Memory B cell (primary cell): ENCODE results near the gene KLHL2.
"Not testable (repeated sequence)": the region's sequence is repeated elsewhere in the genome, so short reads cannot be mapped to it uniquely, and the experiment has no call there.

Experiments used
- ATAC-seq: fragments of 150-1000 bp; cut with Tn5 transposase; 2 replicates; pipeline ENCODE4 v1.10.0; 2021; ENCODE audit warnings: low read depth, mild to moderate bottlenecking, moderate library complexity
- DNase-seq, 2 donors: peaks; one replicate each; pipeline ENCODE4 v3.0.0; 2022; ENCODE audit warnings: low spot score in 2 of 2
- H3K27ac Mint-ChIP-seq: one replicate; pipeline ENCODE4 v1.8.0; 2022; ENCODE audit warnings: mild to moderate bottlenecking, moderate library complexity, mixed read lengths
- H3K27me3 Mint-ChIP-seq: one replicate; pipeline ENCODE4 v1.8.0; 2022; ENCODE audit warnings: mixed read lengths
- H3K36me3 Mint-ChIP-seq: one replicate; pipeline ENCODE4 v1.8.0; 2022; ENCODE audit warnings: mild to moderate bottlenecking, mixed read lengths
- H3K4me1 Mint-ChIP-seq: one replicate; pipeline ENCODE4 v1.8.0; 2022; ENCODE audit warnings: mixed read lengths
- H3K4me3 Mint-ChIP-seq: one replicate; pipeline ENCODE4 v1.8.0; 2022; ENCODE audit warnings: mild to moderate bottlenecking, moderate library complexity, mixed read lengths
- H3K9me3 Mint-ChIP-seq: one replicate; pipeline ENCODE4 v1.8.0; 2022; ENCODE audit warnings: mixed read lengths

Gene KLHL2

DNA sequence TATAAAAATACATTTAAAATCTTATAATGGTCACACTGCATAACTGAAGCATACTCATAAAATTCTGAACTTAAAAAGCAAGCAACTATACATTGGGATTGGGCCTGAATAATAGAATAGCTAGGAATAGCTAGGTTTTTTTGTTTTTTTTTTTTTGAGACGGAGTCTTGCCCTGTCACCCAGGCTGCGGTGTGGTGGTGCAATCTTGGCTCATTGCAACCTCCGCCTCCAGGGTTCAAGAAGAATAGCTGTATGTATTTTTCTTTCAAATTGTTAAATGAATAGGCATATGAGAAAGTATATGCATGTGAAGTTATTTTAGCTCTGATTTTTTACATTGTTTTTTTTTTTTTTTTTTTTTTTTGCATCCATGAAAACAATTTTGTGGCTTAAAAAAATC, 56.1 kb downstream of the KLHL2 start:
- not testable (repeated sequence) for H3K9me3 Mint-ChIP-seq, H3K36me3 Mint-ChIP-seq, H3K4me1 Mint-ChIP-seq, H3K4me3 Mint-ChIP-seq, H3K27ac Mint-ChIP-seq, H3K27me3 Mint-ChIP-seq, ATAC-seq, DNase-seq

DNA sequence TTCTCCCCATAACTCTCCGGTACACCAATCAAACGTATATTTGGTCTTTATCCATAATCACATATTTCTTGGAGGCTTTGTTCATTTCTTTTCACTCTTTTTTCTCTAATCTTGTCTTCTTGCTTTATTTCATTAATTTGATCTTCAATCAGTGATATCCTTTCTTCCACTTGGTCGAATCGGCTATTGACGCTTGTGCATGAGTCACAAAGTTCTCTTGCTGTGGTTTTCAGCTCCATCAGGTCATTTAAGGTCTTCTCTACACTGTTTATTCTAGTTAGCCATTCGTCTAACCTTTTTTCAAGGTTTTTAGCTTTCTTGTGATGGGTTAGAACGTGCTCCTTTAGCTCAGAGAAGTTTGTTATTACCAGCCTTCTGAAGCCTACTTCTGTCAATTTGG, 62.6 kb downstream of the KLHL2 start:
- not testable (repeated sequence) for H3K4me3 Mint-ChIP-seq, DNase-seq, H3K27ac Mint-ChIP-seq, H3K4me1 Mint-ChIP-seq, H3K9me3 Mint-ChIP-seq, H3K27me3 Mint-ChIP-seq, ATAC-seq
- H3K36me3 Mint-ChIP-seq, result peaks cover 32% of the 10 kb centered on the region

DNA sequence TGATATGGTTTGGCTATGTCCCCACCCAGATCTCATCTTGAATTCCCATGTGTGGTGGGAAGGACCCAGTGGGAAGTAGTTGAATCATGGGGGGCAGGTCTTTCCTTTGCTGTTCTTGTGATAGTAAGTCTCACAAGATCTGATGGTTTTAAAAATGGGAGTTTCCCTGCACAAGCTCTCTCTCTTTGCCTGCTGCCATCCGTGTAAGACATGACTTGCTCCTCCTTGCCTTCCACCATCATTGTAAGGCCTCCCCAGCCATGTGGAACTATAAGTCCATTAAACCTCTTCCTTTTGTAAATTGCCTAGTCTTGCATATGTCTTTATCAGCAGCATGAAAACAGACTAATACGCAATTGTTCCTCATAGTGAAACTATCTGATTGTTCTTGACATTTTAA, 66.1 kb downstream of the KLHL2 start:
- not testable (repeated sequence) for H3K4me3 Mint-ChIP-seq, H3K9me3 Mint-ChIP-seq
- peaks cover 29% of the 10 kb centered on the region for H3K36me3 Mint-ChIP-seq

DNA sequence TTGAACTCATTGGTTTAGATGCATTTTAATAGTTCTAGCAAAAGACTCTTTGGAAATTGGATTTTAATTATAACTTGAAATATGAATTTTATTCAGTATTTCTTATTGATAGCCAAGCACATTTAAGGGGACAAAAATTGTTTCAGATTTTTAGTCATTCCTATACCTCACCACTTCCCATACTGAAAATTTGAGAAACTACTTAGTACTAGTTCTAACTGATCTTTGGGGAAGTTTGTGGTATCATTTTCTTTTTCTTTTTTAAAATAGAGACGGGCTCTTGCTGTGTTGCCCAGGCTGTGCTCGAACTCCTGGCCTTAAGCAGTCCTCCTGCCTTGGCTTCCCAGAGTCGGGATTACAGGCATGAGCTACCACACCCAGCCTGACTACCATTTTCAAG, 68.0 kb downstream of the KLHL2 start:
- DNase-seq, ATAC-seq, H3K4me1 Mint-ChIP-seq: not testable (repeated sequence)

More for the DNA sequence above, 66.1 kb downstream of the KLHL2 start:
- H3K27ac Mint-ChIP-seq, ATAC-seq, H3K27me3 Mint-ChIP-seq, DNase-seq, H3K4me1 Mint-ChIP-seq: not testable (repeated sequence)

DNA sequence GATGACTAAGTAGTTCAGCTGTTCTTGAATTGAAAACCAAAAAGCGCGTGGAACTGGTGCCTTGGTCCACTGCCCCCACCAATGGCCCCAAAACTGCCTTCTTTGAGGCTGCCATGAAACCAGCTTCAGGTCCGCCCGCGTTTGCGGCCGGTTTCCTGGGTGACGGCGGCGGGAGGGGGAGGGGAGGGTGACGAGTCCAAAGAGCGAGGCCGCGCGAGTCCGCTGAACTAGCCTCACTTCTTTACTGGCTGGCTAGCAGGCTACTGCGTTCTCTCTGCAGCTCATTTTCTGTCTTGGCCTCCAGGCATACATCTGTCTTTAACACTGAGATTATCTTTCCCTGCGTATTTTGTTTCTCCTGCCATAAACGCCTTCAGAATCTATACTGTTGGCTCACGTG, 72.2 kb downstream of the KLHL2 start:
- peaks cover 27% of the 10 kb centered on the region for H3K36me3 Mint-ChIP-seq
- DNase-seq, ATAC-seq, H3K4me3 Mint-ChIP-seq, H3K9me3 Mint-ChIP-seq, H3K27me3 Mint-ChIP-seq, H3K27ac Mint-ChIP-seq, H3K4me1 Mint-ChIP-seq: not testable (repeated sequence)

More for the DNA sequence above, 68.0 kb downstream of the KLHL2 start:
- not testable (repeated sequence) for H3K9me3 Mint-ChIP-seq, H3K4me3 Mint-ChIP-seq, H3K27ac Mint-ChIP-seq, H3K27me3 Mint-ChIP-seq
- H3K36me3 Mint-ChIP-seq, result peaks cover 24% of the 10 kb centered on the region

DNA sequence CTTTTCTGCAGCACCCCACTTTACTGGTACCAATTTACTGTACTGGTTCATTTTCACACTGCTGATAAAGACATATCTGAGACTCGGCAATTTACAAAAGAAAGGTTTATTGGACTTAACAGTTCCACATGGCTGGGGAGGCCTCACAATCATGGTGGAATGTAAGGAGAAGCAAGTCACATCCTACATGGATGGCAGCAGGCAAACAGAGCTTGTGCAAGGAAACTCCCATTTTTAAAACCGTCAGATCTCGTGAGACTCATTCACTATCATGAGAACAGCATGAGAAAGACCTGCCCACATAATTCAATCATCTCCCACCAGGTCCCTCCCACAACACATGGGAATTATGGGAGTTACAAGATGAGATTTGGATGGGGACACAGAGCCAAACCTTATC, 77.3 kb downstream of the KLHL2 start:
- not testable (repeated sequence) for H3K27me3 Mint-ChIP-seq, H3K4me3 Mint-ChIP-seq, ATAC-seq, DNase-seq, H3K9me3 Mint-ChIP-seq
- Mint-ChIP-seq H3K4me1 (peaks cover 26% of the 10 kb centered on the region), H3K27ac (peak overlapping the region; percentile 12), H3K36me3 (peaks cover 22% of the 10 kb centered on the region)

DNA sequence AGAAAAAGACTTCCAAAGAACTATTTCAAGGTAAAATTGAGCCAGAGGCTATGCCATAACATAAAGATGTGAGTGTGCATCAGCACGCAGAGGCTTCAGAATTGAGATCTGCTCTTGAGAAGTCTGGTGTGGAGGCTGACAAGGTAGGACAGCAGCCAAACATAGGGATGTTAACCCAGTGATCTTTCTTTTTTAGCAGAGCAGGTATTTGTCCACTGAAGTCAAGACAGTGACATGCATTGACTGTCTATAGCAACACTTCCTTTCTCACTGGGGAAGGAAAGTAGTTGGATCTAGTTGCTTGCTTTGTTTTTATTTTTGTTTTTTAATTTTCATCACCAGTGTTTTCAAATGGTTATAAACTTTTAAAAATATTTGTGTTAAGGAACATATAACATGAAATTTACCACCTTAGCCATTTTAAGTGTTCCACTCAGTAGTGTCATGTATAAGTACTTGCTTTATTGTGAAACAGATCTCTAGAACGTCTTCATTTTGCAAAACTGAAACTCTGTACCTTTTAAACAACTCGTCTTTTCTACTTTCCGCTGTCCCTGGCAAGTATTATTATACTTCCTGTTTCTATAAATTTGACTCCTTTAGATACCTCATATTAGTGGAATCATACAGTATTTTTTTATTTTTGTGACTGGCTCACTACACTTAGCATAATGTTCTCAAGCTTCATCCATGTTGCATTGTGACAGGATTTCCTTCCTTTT, 79.4 kb downstream of the KLHL2 start:
- H3K9me3 Mint-ChIP-seq, DNase-seq, H3K27me3 Mint-ChIP-seq: not testable (repeated sequence)
- Mint-ChIP-seq H3K4me1 (peaks cover 32% of the 10 kb centered on the region), H3K27ac (peak overlapping the region; percentile 54), H3K4me3 (peak overlapping the region; percentile 69), H3K36me3 (peaks cover 19% of the 10 kb centered on the region)
- peak; percentile 79 for ATAC-seq

DNA sequence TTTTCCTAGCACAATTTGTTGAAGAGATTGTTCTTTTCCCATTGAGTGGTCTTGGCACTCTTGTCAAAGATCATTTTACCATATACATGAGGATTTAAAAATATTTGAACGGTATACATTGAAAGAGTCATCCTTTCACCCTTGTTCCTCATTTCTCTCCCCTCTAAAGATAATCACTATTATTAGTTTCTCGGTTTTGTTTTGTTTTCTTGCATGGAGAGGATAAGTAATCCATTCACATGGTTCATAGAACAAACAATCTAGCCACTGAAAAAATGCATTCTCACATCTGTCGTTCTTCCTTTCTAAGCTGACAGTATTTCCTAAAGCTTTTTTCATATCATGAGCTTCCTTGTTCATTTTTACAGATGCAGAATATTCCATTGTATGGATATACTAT, 80.9 kb downstream of the KLHL2 start:
- no peaks in the 10 kb centered on the region for H3K27me3 Mint-ChIP-seq
- peaks cover 9% of the 10 kb centered on the region for H3K36me3 Mint-ChIP-seq
- ATAC-seq (no peak), DNase-seq (no peak)
- peaks cover 32% of the 10 kb centered on the region for H3K4me1 Mint-ChIP-seq
- H3K4me3 Mint-ChIP-seq, result no peak overlapping the region
- peaks cover 4% of the 10 kb centered on the region for H3K9me3 Mint-ChIP-seq
- no peak overlapping the region for H3K27ac Mint-ChIP-seq

DNA sequence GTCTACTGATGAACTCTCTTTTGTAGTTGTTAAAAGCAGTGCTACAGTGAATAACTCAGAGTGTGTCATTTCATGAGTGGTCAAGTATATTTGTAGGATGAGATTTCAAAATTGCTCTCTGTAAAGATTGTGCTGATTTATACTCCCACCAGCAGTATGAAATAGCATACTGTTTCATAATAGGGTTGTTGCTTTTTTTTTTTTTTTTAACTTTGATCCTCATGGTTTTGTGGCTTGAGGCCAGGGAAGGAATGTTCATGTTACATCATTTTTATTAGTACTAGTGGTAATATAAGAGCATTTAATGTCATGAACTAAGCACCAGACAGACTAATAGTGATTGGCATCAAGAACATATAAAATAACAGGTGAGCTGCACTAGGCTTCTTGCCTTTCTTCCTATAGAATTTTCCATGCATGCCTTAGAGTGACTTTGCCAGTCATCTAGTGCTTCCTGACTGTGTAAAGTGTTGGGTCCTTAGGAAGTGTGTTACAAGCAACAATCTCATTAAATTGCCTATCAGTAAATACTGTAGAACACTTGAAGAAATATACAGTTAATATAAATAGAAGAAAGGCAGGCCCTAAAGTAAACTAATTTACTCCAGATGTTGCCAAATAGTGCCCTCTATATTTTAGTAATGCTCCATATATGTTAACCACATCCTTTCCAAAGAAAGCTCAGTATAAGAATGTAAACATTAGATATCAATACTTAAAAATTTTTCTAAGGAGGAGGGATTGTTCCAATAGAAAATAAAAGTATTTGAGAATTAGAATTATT, 81.5 kb downstream of the KLHL2 start:
- Mint-ChIP-seq H3K27me3 (no peaks in the 10 kb centered on the region), H3K4me3 (no peak overlapping the region), H3K4me1 (peaks cover 32% of the 10 kb centered on the region), H3K36me3 (peaks cover 9% of the 10 kb centered on the region), H3K27ac (no peak overlapping the region), H3K9me3 (peaks cover 4% of the 10 kb centered on the region)
- no peak for DNase-seq
- ATAC-seq, result no peak

DNA sequence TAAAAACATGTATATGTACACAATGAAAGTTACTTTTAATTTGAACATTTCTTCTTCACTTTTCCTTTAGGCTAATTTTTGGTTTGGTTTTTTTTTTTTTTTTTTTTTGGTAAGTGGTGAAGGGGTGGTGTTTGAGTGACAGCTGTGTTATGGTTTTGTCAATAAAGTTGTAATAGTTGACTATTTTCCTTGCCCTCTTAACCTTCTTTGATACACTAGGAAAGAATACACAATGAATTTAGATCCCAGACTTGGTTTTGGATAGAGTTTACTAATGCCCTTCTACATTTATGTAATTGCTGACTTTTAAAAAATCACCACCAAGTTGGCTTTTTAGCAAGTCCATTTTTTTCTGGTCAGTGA, 82.0 kb downstream of the KLHL2 start:
- H3K9me3 Mint-ChIP-seq, result peaks cover 2% of the 10 kb centered on the region
- no peak for DNase-seq
- H3K27me3 Mint-ChIP-seq, result no peaks in the 10 kb centered on the region
- H3K4me1 Mint-ChIP-seq, result peaks cover 32% of the 10 kb centered on the region
- peaks cover 6% of the 10 kb centered on the region for H3K36me3 Mint-ChIP-seq
- no peak for ATAC-seq
- no peak overlapping the region for H3K4me3 Mint-ChIP-seq
- H3K27ac Mint-ChIP-seq, result no peak overlapping the region

DNA sequence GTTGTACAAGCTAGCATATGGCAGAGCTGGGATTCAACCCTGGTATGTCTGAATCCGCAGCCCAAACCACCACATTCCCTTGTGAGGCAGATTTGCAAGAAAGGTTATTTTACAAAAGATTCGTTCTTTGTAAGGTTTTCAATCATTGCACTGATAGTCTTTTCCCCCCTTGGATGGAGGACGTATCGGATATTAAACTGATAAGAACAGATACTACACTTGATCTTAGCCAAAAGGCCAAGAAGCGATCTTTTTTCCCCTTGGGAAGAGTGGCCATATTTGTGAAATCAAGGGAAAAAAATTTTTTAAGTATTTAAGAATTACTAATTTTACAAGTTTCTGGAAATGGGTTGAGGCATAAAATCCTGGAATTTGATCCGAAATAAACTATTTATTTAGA, 85.7 kb downstream of the KLHL2 start:
- no peak for ATAC-seq
- Mint-ChIP-seq H3K36me3 (peaks cover 14% of the 10 kb centered on the region), H3K4me1 (peaks cover 25% of the 10 kb centered on the region), H3K27ac (no peak overlapping the region), H3K27me3 (no peaks in the 10 kb centered on the region), H3K9me3 (no peaks in the 10 kb centered on the region), H3K4me3 (no peak overlapping the region)
- DNase-seq, result no peak

DNA sequence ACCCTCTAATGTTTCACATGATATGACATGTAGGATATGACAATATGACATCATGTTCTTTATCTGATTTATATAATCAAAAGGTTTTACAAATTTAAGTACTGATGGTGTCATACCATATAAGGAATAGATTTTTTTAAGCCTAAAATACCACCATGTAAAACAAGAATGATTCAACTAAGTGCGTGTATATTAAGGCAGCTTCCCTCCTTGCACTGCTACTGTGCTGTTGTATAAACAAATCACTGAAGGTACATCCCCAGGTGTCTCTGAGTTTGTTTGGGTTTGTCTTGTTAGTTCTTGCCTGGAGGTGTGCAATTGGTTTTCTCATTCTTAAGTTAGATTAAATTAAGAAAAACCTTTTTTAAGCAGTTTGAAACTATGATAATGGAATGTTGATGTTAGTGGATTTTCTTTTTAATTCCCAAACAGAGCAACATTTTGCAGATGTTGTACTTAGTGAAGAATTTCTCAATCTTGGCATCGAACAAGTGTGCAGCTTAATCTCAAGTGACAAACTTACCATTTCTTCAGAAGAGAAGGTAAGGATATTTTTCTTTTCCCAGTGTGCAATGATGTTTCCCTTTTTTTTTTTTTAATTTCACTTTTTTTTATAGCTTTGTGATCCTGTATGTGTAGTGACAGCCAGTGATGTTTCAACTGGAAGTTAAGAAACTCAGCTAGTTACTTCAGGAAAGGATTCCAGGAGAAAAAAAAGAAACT, 86.7 kb downstream of the KLHL2 start:
- peaks cover 17% of the 10 kb centered on the region for H3K36me3 Mint-ChIP-seq
- H3K9me3 Mint-ChIP-seq, result no peaks in the 10 kb centered on the region
- peak overlapping the region; percentile 91 for H3K27ac Mint-ChIP-seq
- no peak for ATAC-seq
- peaks cover 20% of the 10 kb centered on the region for H3K4me1 Mint-ChIP-seq
- H3K27me3 Mint-ChIP-seq, result no peaks in the 10 kb centered on the region
- DNase-seq, result no peak
- H3K4me3 Mint-ChIP-seq, result peak overlapping the region; percentile 88

DNA sequence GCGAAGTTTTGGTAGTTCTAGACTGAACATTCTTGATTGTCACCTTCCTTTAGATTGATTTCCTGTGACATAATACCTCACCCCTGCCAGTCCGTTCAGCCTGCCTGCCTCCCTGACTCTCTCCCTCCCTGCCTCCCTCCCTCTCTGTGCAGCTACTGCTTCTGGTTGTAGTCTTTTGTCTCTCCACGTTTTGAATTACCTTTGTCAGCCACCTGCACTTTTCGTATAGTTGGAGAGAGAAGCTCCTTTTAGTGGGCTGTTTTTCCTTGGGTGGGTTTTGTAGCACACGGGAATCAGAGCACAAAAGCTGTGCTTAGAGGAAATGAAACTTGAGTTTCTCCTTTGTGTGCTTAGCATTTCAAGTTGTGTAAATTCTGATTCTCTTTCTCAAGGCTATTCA, 87.5 kb downstream of the KLHL2 start:
- H3K4me1 Mint-ChIP-seq, result peaks cover 20% of the 10 kb centered on the region
- peak overlapping the region; percentile 88 for H3K4me3 Mint-ChIP-seq
- H3K27ac Mint-ChIP-seq, result peak overlapping the region; percentile 91
- peak; percentile 88 for ATAC-seq
- H3K36me3 Mint-ChIP-seq, result peaks cover 22% of the 10 kb centered on the region
- H3K9me3 Mint-ChIP-seq, result no peaks in the 10 kb centered on the region
- no peaks in the 10 kb centered on the region for H3K27me3 Mint-ChIP-seq
- peak; percentile 18 to 22 for DNase-seq

DNA sequence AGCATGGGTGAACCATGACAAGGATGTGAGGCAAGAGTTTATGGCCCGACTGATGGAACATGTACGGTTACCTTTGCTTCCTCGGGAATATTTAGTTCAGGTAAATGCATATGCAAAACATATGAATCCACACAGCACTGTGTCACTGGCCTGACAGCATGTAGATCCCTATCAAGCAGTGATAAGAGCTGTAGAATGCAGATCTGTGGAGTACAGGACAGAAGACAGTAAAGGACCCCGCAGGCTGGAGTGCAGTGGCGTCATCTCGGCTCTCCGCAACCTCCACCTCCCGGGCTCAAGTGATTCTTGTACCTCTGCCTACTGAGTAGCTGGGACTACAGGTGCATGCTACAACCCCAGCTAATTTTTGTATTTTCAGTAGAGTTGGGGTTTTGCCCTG, 90.3 kb downstream of the KLHL2 start:
- Mint-ChIP-seq H3K4me3 (no peak overlapping the region), H3K27me3 (no peaks in the 10 kb centered on the region), H3K27ac (no peak overlapping the region), H3K4me1 (peaks cover 20% of the 10 kb centered on the region), H3K9me3 (no peaks in the 10 kb centered on the region), H3K36me3 (peaks cover 24% of the 10 kb centered on the region)
- DNase-seq (no peak), ATAC-seq (no peak)
